Stimulated activated CD4-positive, alpha-beta T cell treated with anti-CD3 and anti-CD28 coated beads, Interleukin-12 subunit alpha, Interleukin-12 subunit beta, amount 100 ng/mL, for 48 hours (primary cell): Measurements from ENCODE around the gene TMEM126A.
A peak's percentile ranks its signal among the peaks of the same experiment; 100 is the strongest.
"Not testable (repeated sequence)": the region's sequence is repeated elsewhere in the genome, so short reads cannot be mapped to it uniquely, and the experiment has no call there.

Experiments used
- DNase-seq, 3 donors: peaks; one replicate each; pipeline ENCODE4 v3.0.0-alpha.2; 2020; ENCODE audit warnings: low read depth in 2 of 3, low spot score in 1 of 3

The TMEM126A gene

GRCh38 chr11:85647604-85648299 lies at the start of gene TMEM126A:
TMEM126A (plus strand) TSS chr11:85647967; CDS start chr11:85650256, 2,289 bp downstream.
- DNase-seq = peak; percentile 86 to 92 (median 87)

GRCh38 chr11:85599083-85599482 lies 48.7 kb upstream of the TMEM126A start:
- DNase-seq = no peak

GRCh38 chr11:85602526-85603213 lies 45.1 kb upstream of the TMEM126A start:
- DNase-seq = no peak

GRCh38 chr11:85603220-85603619 lies 44.5 kb upstream of the TMEM126A start:
- no peak for DNase-seq

- not testable (repeated sequence) for DNase-seq
These were observed 41.5 kb upstream of the TMEM126A start for GRCh38 chr11:85606237-85606636.

GRCh38 chr11:85608621-85609020 lies 39.1 kb upstream of the TMEM126A start:
- DNase-seq = not testable (repeated sequence)

- DNase-seq = not testable (repeated sequence)
These were observed 38.5 kb upstream of the TMEM126A start for GRCh38 chr11:85609286-85609685.

- not testable (repeated sequence) for DNase-seq
These were observed 36.1 kb upstream of the TMEM126A start for GRCh38 chr11:85611643-85612042.

GRCh38 chr11:85619499-85619898 lies 28.3 kb upstream of the TMEM126A start:
- peak in 1 of 3 donors; percentile 5 for DNase-seq

GRCh38 chr11:85620256-85620655 lies 27.5 kb upstream of the TMEM126A start:
- no peak for DNase-seq

- DNase-seq = no peak
These were observed 21.3 kb upstream of the TMEM126A start for GRCh38 chr11:85626496-85626895.

GRCh38 chr11:85627332-85627997 lies 20.3 kb upstream of the TMEM126A start, which contains the start of gene DLG2:
DLG2 (minus strand) TSS chr11:85627344.
- no peak for DNase-seq

- peak; percentile 93 to 96 (median 96) for DNase-seq
These were observed 19.6 kb upstream of the TMEM126A start, which contains the start of gene TMEM126B for GRCh38 chr11:85627998-85628770. TMEM126B (plus strand) TSS chr11:85628593; CDS start chr11:85628608, 15 bp downstream.

- peak in 1 of 3 donors; percentile 12 for DNase-seq
These were observed 18.9 kb upstream of the TMEM126A start for GRCh38 chr11:85628771-85629341.

- DNase-seq = no peak
These were observed 13.0 kb upstream of the TMEM126A start for GRCh38 chr11:85634747-85635146.

- no peak for DNase-seq
These were observed 4.6 kb upstream of the TMEM126A start for GRCh38 chr11:85643191-85643614.

- DNase-seq = no peak
These were observed 689 bp upstream of the TMEM126A start for GRCh38 chr11:85647078-85647477.

GRCh38 chr11:85651118-85651517 lies 3.4 kb downstream of the TMEM126A start:
- no peak for DNase-seq

- no peak for DNase-seq
These were observed 5.2 kb downstream of the TMEM126A start for GRCh38 chr11:85652786-85653447.

GRCh38 chr11:85654343-85654742 lies 6.6 kb downstream of the TMEM126A start:
- not testable (repeated sequence) for DNase-seq
